H9 (cell line): ENCODE data around the gene CELF4. TPM values are rescaled to one million over a fixed set of nuclear protein-coding genes. Genes with fewer than 3 reads are reported as not detected.

Experiments used
- DNase-seq: peaks from one replicate; pipeline ENCODE4 v3.0.0-alpha.2; 2017
- H2AFZ ChIP-seq: one replicate; pipeline ENCODE4 v1.6.1; 2013; ENCODE audit warnings: mild to moderate bottlenecking, low read length, control low read depth, moderate library complexity
- H2AK5ac ChIP-seq: 2 replicates; pipeline ENCODE4 v1.6.1; 2013; ENCODE audit warnings: low read length, control low read depth, mixed read lengths; ENCODE audit not compliant: insufficient read length
- H2BK120ac ChIP-seq: one replicate; pipeline ENCODE4 v1.6.1; 2013; ENCODE audit warnings: low read depth, mild to moderate bottlenecking, low read length, control low read depth, inconsistent platforms; ENCODE audit not compliant: poor library complexity, severe bottlenecking
- H2BK12ac ChIP-seq: 2 replicates; pipeline ENCODE4 v1.6.1; 2013; ENCODE audit warnings: low read length, control low read depth, mixed read lengths, low read depth; ENCODE audit not compliant: insufficient read length
- H2BK15ac ChIP-seq: 2 replicates; pipeline ENCODE4 v1.6.1; 2013; ENCODE audit warnings: low read depth, low read length, control low read depth
- H2BK20ac ChIP-seq: one replicate; pipeline ENCODE4 v1.6.1; 2013; ENCODE audit warnings: low read depth, mild to moderate bottlenecking, low read length, control low read depth, inconsistent platforms; ENCODE audit not compliant: poor library complexity, severe bottlenecking
- H2BK5ac ChIP-seq: 2 replicates; pipeline ENCODE4 v1.6.1; 2013; ENCODE audit warnings: low read length, control low read depth, mixed read lengths; ENCODE audit not compliant: insufficient read length
- H3K14ac ChIP-seq: 2 replicates; pipeline ENCODE4 v1.6.1; 2013; ENCODE audit warnings: low read length, control low read depth; ENCODE audit not compliant: insufficient read depth
- H3K18ac ChIP-seq: 2 replicates; pipeline ENCODE4 v1.6.1; 2013; ENCODE audit warnings: low read depth, mild to moderate bottlenecking, mixed read lengths, low read length, control low read depth; ENCODE audit not compliant: insufficient read length
- H3K23ac ChIP-seq: 2 replicates; pipeline ENCODE4 v1.6.1; 2013; ENCODE audit warnings: low read length, control low read depth, mixed read lengths, low read depth; ENCODE audit not compliant: insufficient read length
- H3K23me2 ChIP-seq: 2 replicates; pipeline ENCODE4 v1.6.1; 2013; ENCODE audit warnings: low read depth, mild to moderate bottlenecking, mixed read lengths, low read length, control low read depth; ENCODE audit not compliant: insufficient read length, poor library complexity, severe bottlenecking
- H3K27ac ChIP-seq: 2 replicates; pipeline ENCODE4 v1.5.1; 2013; ENCODE audit warnings: low read length, control low read depth, mixed read lengths, low read depth; ENCODE audit not compliant: insufficient read length
- H3K27me3 ChIP-seq: 2 replicates; pipeline ENCODE4 v1.6.1; 2013; ENCODE audit warnings: low read length, control low read depth, inconsistent platforms; ENCODE audit not compliant: insufficient read depth
- H3K4ac ChIP-seq: 2 replicates; pipeline ENCODE4 v1.6.1; 2013; ENCODE audit warnings: low read depth, mild to moderate bottlenecking, control low read depth, inconsistent platforms, low read length, moderate library complexity
- H3K4me1 ChIP-seq: 2 replicates; pipeline ENCODE4 v1.6.1; 2013; ENCODE audit warnings: low read length, control low read depth, inconsistent platforms; ENCODE audit not compliant: insufficient read depth
- H3K4me2 ChIP-seq: 2 replicates; pipeline ENCODE4 v1.6.1; 2013; ENCODE audit warnings: low read length, control low read depth, mixed read lengths; ENCODE audit not compliant: insufficient read length, insufficient read depth
- H3K56ac ChIP-seq: 2 replicates; pipeline ENCODE4 v1.6.1; 2013; ENCODE audit warnings: low read depth, mild to moderate bottlenecking, mixed read lengths, low read length, control low read depth; ENCODE audit not compliant: insufficient read length
- H3K79me1 ChIP-seq: 2 replicates; pipeline ENCODE4 v1.6.1; 2013; ENCODE audit warnings: low read depth, mild to moderate bottlenecking, moderate library complexity, low read length, control low read depth, inconsistent platforms; ENCODE audit not compliant: insufficient read depth, poor library complexity, severe bottlenecking
- H3K79me2 ChIP-seq: 2 replicates; pipeline ENCODE4 v1.6.1; 2013; ENCODE audit warnings: low read length, control low read depth, inconsistent platforms; ENCODE audit not compliant: insufficient read depth
- H3K9ac ChIP-seq: 2 replicates; pipeline ENCODE4 v1.6.1; 2013; ENCODE audit warnings: low read length, control low read depth, mixed read lengths; ENCODE audit not compliant: insufficient read length; ENCODE audit errors: extremely low read depth
- H3K9me3 ChIP-seq: one replicate; pipeline ENCODE4 v1.6.1; 2013; ENCODE audit warnings: low read depth, low read length, inconsistent platforms; ENCODE audit not compliant: control insufficient read depth
- H3T11ph ChIP-seq: one replicate; pipeline ENCODE4 v1.6.1; 2013; ENCODE audit warnings: mild to moderate bottlenecking, low read length, control low read depth, inconsistent platforms
- H4K20me1 ChIP-seq: one replicate; pipeline ENCODE4 v1.6.1; 2013; ENCODE audit not compliant: control insufficient read depth, insufficient read length, insufficient read depth
- H4K5ac ChIP-seq: 2 replicates; pipeline ENCODE4 v1.6.1; 2013; ENCODE audit warnings: low read depth, mild to moderate bottlenecking, mixed read lengths, low read length, control low read depth; ENCODE audit not compliant: insufficient read length
- H4K8ac ChIP-seq: replicated peaks from 2 replicates; pipeline ENCODE4 v1.6.1; 2013; ENCODE audit warnings: low read length, control low read depth, mixed read lengths, low read depth; ENCODE audit not compliant: insufficient read length
- H4K91ac ChIP-seq: 2 replicates; pipeline ENCODE4 v1.6.1; 2013; ENCODE audit warnings: low read depth, mild to moderate bottlenecking, moderate library complexity, mixed read lengths, low read length, control low read depth; ENCODE audit not compliant: insufficient read length
- H3K27ac Mint-ChIP-seq, 3 experiments: 2 replicates in 2 of 3; 3 replicates in 1 of 3; pipeline ENCODE4 v1.8.0; 2020 to 2021; ENCODE audit warnings: mixed read lengths in 3 of 3, mild to moderate bottlenecking in 1 of 3, moderate library complexity in 1 of 3
- H3K27me3 Mint-ChIP-seq: 2 replicates; pipeline ENCODE4 v1.8.0; 2021; ENCODE audit warnings: low read depth, mild to moderate bottlenecking, moderate library complexity, mixed read lengths
- H3K36me3 Mint-ChIP-seq, 3 experiments: 2 replicates in 2 of 3; 3 replicates in 1 of 3; pipeline ENCODE4 v1.8.0; 2020 to 2021; ENCODE audit warnings: low read depth in 3 of 3, mixed read lengths in 3 of 3; ENCODE audit not compliant: insufficient read depth in 1 of 3
- H3K4me1 Mint-ChIP-seq, 2 experiments: 2 replicates each; pipeline ENCODE4 v1.8.0; 2020; ENCODE audit warnings: mixed read lengths in 2 of 2
- H3K4me3 Mint-ChIP-seq, 2 experiments: 2 replicates in 1 of 2; 3 replicates in 1 of 2; pipeline ENCODE4 v1.8.0; 2020 to 2021; ENCODE audit warnings: mild to moderate bottlenecking in 2 of 2, mixed read lengths in 2 of 2, moderate library complexity in 1 of 2
- H3K9me3 Mint-ChIP-seq, 2 experiments: 2 replicates in 1 of 2; 3 replicates in 1 of 2; pipeline ENCODE4 v1.8.0; 2020; ENCODE audit warnings: mild to moderate bottlenecking in 2 of 2, mixed read lengths in 2 of 2, moderate library complexity in 1 of 2
- WGBS: extraction: QIAGEN DNeasy Blood & Tissue Kit; methylation state at CpG from one replicate; pipeline ENCODE4 v1.1.7; 2013; ENCODE audit warnings: missing lambda C conversion rate, low lambda C conversion rate, mixed read lengths; ENCODE audit not compliant: insufficient read length; ENCODE audit errors: extremely low coverage; 5-methylcytosine and 5-hydroxymethylcytosine counted together
- total RNA-seq: library from RNA; stranded (reverse); gene quantifications from 2 replicates; pipeline ENCODE4 v1.2.1, GENCODE V29; 2021
- TF ChIP-seq, protein P1 (sequence below): fragments of 200-600 bp; sonication (generic); conservative IDR thresholded peaks from 3 replicates; pipeline ENCODE4 v1.8.0; 2021; ENCODE audit warnings: antibody characterized with exemption, mild to moderate bottlenecking

Gene CELF4
- total RNA-seq, 1 experiment from 2014 or later, result 1.1 TPM

DNA sequence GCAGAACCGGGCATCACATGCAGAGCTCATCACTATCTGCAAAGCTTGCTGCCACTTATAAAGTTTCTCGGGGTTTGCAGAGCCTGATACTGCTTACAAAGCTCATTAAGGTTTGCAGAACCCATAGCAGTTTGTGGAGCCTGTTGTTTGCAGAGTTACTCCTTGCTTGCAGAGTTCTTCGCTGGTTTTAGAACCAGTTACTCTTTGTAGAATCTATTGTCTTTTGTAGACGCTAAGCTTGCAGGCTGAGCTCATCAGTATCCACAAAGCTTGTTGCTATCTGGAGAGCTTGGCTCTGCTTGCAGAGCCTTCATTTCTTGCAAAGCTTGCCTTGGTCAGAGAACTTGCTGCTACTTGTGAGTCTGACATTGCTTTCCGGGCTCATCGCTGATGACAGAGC is 106.9 kb downstream of the CELF4 start:
- WGBS, result no CpG with 5 or more reads among the region's 6 CpGs
- H3K56ac ChIP-seq, result no peak overlapping the region
- H3K14ac ChIP-seq, result no peak overlapping the region

More for the DNA sequence above, 106.9 kb downstream of the CELF4 start:
- H2BK5ac ChIP-seq, result no peak overlapping the region
- no peaks in the 10 kb centered on the region for H3K79me1 ChIP-seq
- no peak overlapping the region for H3K4me2 ChIP-seq
- no peak overlapping the region for H2AK5ac ChIP-seq
- H3K4ac ChIP-seq, result no peak overlapping the region
- no peak overlapping the region for H2BK12ac ChIP-seq
- H3K4me3 Mint-ChIP-seq, result no peak overlapping the region
- no peak overlapping the region for H3K23ac ChIP-seq
- H4K91ac ChIP-seq, result no peak overlapping the region
- no peak overlapping the region for H4K8ac ChIP-seq
- no peak overlapping the region for H2BK15ac ChIP-seq
- H3K23me2 ChIP-seq, result no peaks in the 10 kb centered on the region
- H2BK120ac ChIP-seq, result no peak overlapping the region
- DNase-seq, result no peak
- TF ChIP-seq, protein P1, sequence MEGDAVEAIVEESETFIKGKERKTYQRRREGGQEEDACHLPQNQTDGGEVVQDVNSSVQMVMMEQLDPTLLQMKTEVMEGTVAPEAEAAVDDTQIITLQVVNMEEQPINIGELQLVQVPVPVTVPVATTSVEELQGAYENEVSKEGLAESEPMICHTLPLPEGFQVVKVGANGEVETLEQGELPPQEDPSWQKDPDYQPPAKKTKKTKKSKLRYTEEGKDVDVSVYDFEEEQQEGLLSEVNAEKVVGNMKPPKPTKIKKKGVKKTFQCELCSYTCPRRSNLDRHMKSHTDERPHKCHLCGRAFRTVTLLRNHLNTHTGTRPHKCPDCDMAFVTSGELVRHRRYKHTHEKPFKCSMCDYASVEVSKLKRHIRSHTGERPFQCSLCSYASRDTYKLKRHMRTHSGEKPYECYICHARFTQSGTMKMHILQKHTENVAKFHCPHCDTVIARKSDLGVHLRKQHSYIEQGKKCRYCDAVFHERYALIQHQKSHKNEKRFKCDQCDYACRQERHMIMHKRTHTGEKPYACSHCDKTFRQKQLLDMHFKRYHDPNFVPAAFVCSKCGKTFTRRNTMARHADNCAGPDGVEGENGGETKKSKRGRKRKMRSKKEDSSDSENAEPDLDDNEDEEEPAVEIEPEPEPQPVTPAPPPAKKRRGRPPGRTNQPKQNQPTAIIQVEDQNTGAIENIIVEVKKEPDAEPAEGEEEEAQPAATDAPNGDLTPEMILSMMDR, result no peak
- H4K5ac ChIP-seq, result no peak overlapping the region
- no peak overlapping the region for H3K9ac ChIP-seq
- no peak overlapping the region for H2BK20ac ChIP-seq
- peaks cover 31% of the 10 kb centered on the region for H3K27me3 Mint-ChIP-seq
- H3K27ac ChIP-seq, result no peak overlapping the region
- no peaks in the 10 kb centered on the region for H3K79me2 ChIP-seq
- H3K4me1 ChIP-seq, result 0 out of 2 replicates have a peak, but pooled peaks cover 3% of the 10 kb centered on the region
- H3K9me3 ChIP-seq, result no peaks in the 10 kb centered on the region
- no peaks in the 10 kb centered on the region for H4K20me1 ChIP-seq
- no peak overlapping the region for H3T11ph ChIP-seq
- H3K27me3 ChIP-seq, result no peaks in the 10 kb centered on the region; the same call in 1 of the 2 replicates
- H3K9me3 Mint-ChIP-seq, result no peaks in the 10 kb centered on the region; a peak in 1 of 5 replicates
- H3K27ac Mint-ChIP-seq, result no peak overlapping the region
- H3K18ac ChIP-seq, result no peak overlapping the region
- H3K4me1 Mint-ChIP-seq, result peaks cover 5 to 8% of the 10 kb centered on the region in 2 experiments; a peak in 2 of 4 replicates
- no peak overlapping the region for H2AFZ ChIP-seq
- no peaks in the 10 kb centered on the region; a peak in 1 of 7 replicates for H3K36me3 Mint-ChIP-seq
